GM12878 (cell line): Measurements from ENCODE around the gene CHRNE. TPM values are rescaled to one million over a fixed set of nuclear protein-coding genes. Genes with fewer than 3 reads are reported as not detected.

Experiments
- ATAC-seq: fragments of 200-7000 bp; cut with Tn5 transposase; 3 replicates; pipeline ENCODE4 v1.9.1; 2020; ENCODE audit warnings: mild to moderate bottlenecking, moderate library complexity
- BruUV-seq: library from RNA; stranded (reverse); fragments of 400-500 nt; replicated peaks from 2 replicates; lab custom pipeline; 2021; lab: Mats Ljungman, UMichigan
- CTCF ChIA-PET: fragments of 300-600 bp; sonication (Branson Sonifier 250); formaldehyde crosslinking; extraction: SDS; loops from one replicate; lab custom pipeline; 2021; ENCODE audit warnings: inconsistent platforms; lab: Yijun Ruan, JAX
- POLR2A ChIA-PET: fragments of 350-600 bp; formaldehyde crosslinking; extraction: SDS; loops from one replicate; lab custom pipeline; 2021; ENCODE audit warnings: inconsistent platforms; lab: Charles Lee
- RAD21 ChIA-PET: fragments of 300-600 bp; sonication (Branson Sonifier 250); formaldehyde crosslinking; loops from one replicate; lab custom pipeline; 2023; ENCODE audit warnings: antibody characterized with exemption; ENCODE audit not compliant: unreplicated experiment; lab: Charles Lee
- SMC1A ChIA-PET: fragments of 300-600 bp; sonication (Branson Sonifier 250); formaldehyde crosslinking; loops from one replicate; lab custom pipeline; 2023; ENCODE audit not compliant: unreplicated experiment, uncharacterized antibody; lab: Charles Lee
- DNase-seq: peaks from one replicate; pipeline ENCODE4 v3.0.0-alpha.2; 2011; ENCODE audit warnings: low read depth, low spot score
- FAIRE-seq: peaks from 3 replicates; lab custom pipeline; 2011; peaks lifted over from hg19 to GRCh38; lab: Jason Lieb, UNC
- H2AFZ ChIP-seq: 2 replicates; pipeline ENCODE4 v1.6.0; 2011; ENCODE audit warnings: low read depth, low read length, control low read depth; ENCODE audit not compliant: control insufficient read depth
- H3K27ac ChIP-seq: 2 replicates; pipeline ENCODE4 v1.5.1; 2011; ENCODE audit warnings: control low read depth; ENCODE audit not compliant: control insufficient read depth, insufficient read depth
- H3K27me3 ChIP-seq, 2 experiments: replicated peaks in 1 of 2; 2 replicates each; pipeline versions ENCODE4 v1.6.0 to v1.6.1; 2011; ENCODE audit warnings: low read length in 1 of 2; ENCODE audit not compliant: control insufficient read depth in 2 of 2, insufficient read depth in 2 of 2
- H3K36me3 ChIP-seq, 2 experiments: 2 replicates each; pipeline ENCODE4 v1.5.1; 2011; ENCODE audit warnings: low read length in 1 of 2; ENCODE audit not compliant: control insufficient read depth in 2 of 2, insufficient read depth in 2 of 2
- H3K4me1 ChIP-seq: 2 replicates; pipeline ENCODE4 v1.6.1; 2011; ENCODE audit warnings: mild to moderate bottlenecking, low read length, moderate library complexity, mixed read lengths; ENCODE audit not compliant: control insufficient read depth, insufficient read depth
- H3K4me2 ChIP-seq: 2 replicates; pipeline ENCODE4 v1.6.0; 2011; ENCODE audit warnings: control low read depth; ENCODE audit not compliant: control insufficient read depth, insufficient read depth
- H3K4me3 ChIP-seq: fragments of 200-600 bp; sonication (generic); 2 replicates; pipeline ENCODE4 v1.5.1; 2016
- H3K79me2 ChIP-seq: 2 replicates; pipeline ENCODE4 v1.6.0; 2011; ENCODE audit warnings: low read length; ENCODE audit not compliant: control insufficient read depth, insufficient read depth
- H3K9ac ChIP-seq: 2 replicates; pipeline ENCODE4 v1.8.0; 2011; ENCODE audit warnings: low read length, control low read depth, mixed read lengths; ENCODE audit not compliant: control insufficient read depth, insufficient read depth
- H3K9me3 ChIP-seq: replicated peaks from 3 replicates; pipeline ENCODE4 v1.5.1; 2011; ENCODE audit warnings: mild to moderate bottlenecking, low read length; ENCODE audit not compliant: control insufficient read depth, insufficient read depth
- H4K20me1 ChIP-seq: 2 replicates; pipeline ENCODE4 v1.6.0; 2011; ENCODE audit not compliant: control insufficient read depth, insufficient read depth
- CBFB ChIP-seq: IDR thresholded peaks from 2 replicates; pipeline ENCODE4 v1.6.1; 2016; ENCODE audit warnings: antibody characterized with exemption, low read depth
- CHD2 ChIP-seq: IDR thresholded peaks from 2 replicates; pipeline ENCODE4 v1.6.1; 2011; ENCODE audit warnings: low read depth, low read length, improper control_type of control experiment, borderline replicate concordance
- KAT2A ChIP-seq: conservative IDR thresholded peaks from 2 replicates; pipeline ENCODE4 v1.6.1; 2011; ENCODE audit warnings: low read depth, low read length; ENCODE audit not compliant: control insufficient read depth
- MEF2A ChIP-seq: IDR thresholded peaks from 2 replicates; pipeline ENCODE4 v1.6.1; 2011; ENCODE audit warnings: low read depth, mild to moderate bottlenecking, low read length, moderate library complexity; ENCODE audit not compliant: insufficient read depth
- MLLT1 ChIP-seq: fragments of 450-650 bp; IDR thresholded peaks from 2 replicates; pipeline ENCODE4 v1.6.1; 2016; ENCODE audit warnings: mild to moderate bottlenecking
- MYB ChIP-seq: fragments of 150-350 bp; IDR thresholded peaks from 2 replicates; pipeline ENCODE4 v1.6.1; 2014; ENCODE audit warnings: mild to moderate bottlenecking, low read depth, low read length, borderline replicate concordance
- NFYA ChIP-seq: IDR thresholded peaks from 2 replicates; pipeline ENCODE4 v1.6.1; 2011; ENCODE audit warnings: low read depth, mild to moderate bottlenecking, low read length, improper control_type of control experiment, borderline replicate concordance
- NFYB ChIP-seq: IDR thresholded peaks from 2 replicates; pipeline ENCODE4 v1.6.1; 2011; ENCODE audit warnings: low read depth, mild to moderate bottlenecking, low read length, improper control_type of control experiment, moderate library complexity; ENCODE audit not compliant: insufficient read depth
- POU2F2 ChIP-seq: IDR thresholded peaks from 3 replicates; pipeline ENCODE4 v1.6.1; 2011; ENCODE audit warnings: low read depth, mild to moderate bottlenecking, low read length, borderline replicate concordance
- SIN3A ChIP-seq: IDR thresholded peaks from 2 replicates; pipeline ENCODE4 v1.6.1; 2012; ENCODE audit warnings: low read depth, low read length, improper control_type of control experiment
- SMAD5 ChIP-seq: IDR thresholded peaks from 2 replicates; pipeline ENCODE4 v1.6.1; 2016; ENCODE audit warnings: antibody characterized with exemption, low read depth
- SP1 ChIP-seq: IDR thresholded peaks from one replicate; pipeline ENCODE4 v1.6.1; 2011; ENCODE audit warnings: low read depth, low read length
- TCF3 ChIP-seq: IDR thresholded peaks from 2 replicates; pipeline ENCODE4 v1.6.1; 2012; ENCODE audit warnings: low read depth, mild to moderate bottlenecking, low read length, borderline replicate concordance; ENCODE audit not compliant: insufficient read depth
- WRNIP1 ChIP-seq: IDR thresholded peaks from 2 replicates; pipeline ENCODE4 v1.6.1; 2011; ENCODE audit warnings: low read depth, low read length, improper control_type of control experiment, borderline replicate concordance
- WGBS: methylation state at CpG from one replicate; pipeline ENCODE4 v1.1.6; 2016; ENCODE audit warnings: low lambda C conversion rate; ENCODE audit not compliant: insufficient replicate concordance, insufficient coverage; ENCODE audit errors: missing lambda C conversion rate; 5-methylcytosine and 5-hydroxymethylcytosine counted together
- in situ Hi-C: fragments of 300-500 bp; cut with MboI; formaldehyde crosslinking; loops from 9 replicates; pipeline ENCODE4 v1.14.3; 2018; ENCODE audit warnings: mixed read lengths
- intact Hi-C: fragments of 100-400 bp; cut with micrococcal nuclease; formaldehyde crosslinking; loops from one replicate; pipeline ENCODE4 v1.14.2; 2022; ENCODE audit not compliant: unreplicated experiment
- polyA plus RNA-seq, 11 experiments: library from polyadenylated mRNA; depleted of rRNA in 4 of 11; unstranded in 6 of 11; stranded (reverse) in 5 of 11; fragments of >200 nt; fragmentation: Nextera tagmentation in 4 of 11; fragmentation: Illumina TruSeq in 1 of 11; extraction: Ambion mirVana in 4 of 11; extraction: Trizol in 1 of 11; gene quantifications; 1 replicate in 1 of 11; 2 replicates in 10 of 11; pipeline versions ENCODE4 v1.2.1 to v1.2.3, GENCODE V29; 2011 to 2016; ENCODE audit warnings: inconsistent platforms in 2 of 11, missing spikeins in 2 of 11, low read depth in 1 of 11
- total RNA-seq, 4 experiments: library from RNA; depleted of rRNA in 3 of 4; stranded (reverse); fragments of >200 nt in 3 of 4; fragmentation: Illumina TruSeq in 1 of 4; extraction: Trizol in 1 of 4; gene quantifications; 2 replicates each; pipeline versions ENCODE4 v1.2.1 to v1.2.3, GENCODE V29; 2013 to 2021
- TF ChIP-seq, protein P1 (sequence below): fragments of 450-650 bp; conservative IDR thresholded peaks from 2 replicates; pipeline ENCODE4 v1.6.1; 2017; ENCODE audit warnings: mild to moderate bottlenecking, moderate library complexity
- TF ChIP-seq, protein P2 (sequence below): fragments of 450-650 bp; IDR thresholded peaks from 2 replicates; pipeline ENCODE4 v1.6.1; 2018; ENCODE audit warnings: mild to moderate bottlenecking, low read depth, moderate library complexity; ENCODE audit not compliant: partially characterized antibody

The CHRNE gene
- total and polyA plus RNA-seq, 10 of the 15 experiments (the other 5 are each of a cell fraction or from before 2014, with no cell fraction given) = 0.05 to 0.11 (median 0.08) TPM; not detected in 6

DNA sequence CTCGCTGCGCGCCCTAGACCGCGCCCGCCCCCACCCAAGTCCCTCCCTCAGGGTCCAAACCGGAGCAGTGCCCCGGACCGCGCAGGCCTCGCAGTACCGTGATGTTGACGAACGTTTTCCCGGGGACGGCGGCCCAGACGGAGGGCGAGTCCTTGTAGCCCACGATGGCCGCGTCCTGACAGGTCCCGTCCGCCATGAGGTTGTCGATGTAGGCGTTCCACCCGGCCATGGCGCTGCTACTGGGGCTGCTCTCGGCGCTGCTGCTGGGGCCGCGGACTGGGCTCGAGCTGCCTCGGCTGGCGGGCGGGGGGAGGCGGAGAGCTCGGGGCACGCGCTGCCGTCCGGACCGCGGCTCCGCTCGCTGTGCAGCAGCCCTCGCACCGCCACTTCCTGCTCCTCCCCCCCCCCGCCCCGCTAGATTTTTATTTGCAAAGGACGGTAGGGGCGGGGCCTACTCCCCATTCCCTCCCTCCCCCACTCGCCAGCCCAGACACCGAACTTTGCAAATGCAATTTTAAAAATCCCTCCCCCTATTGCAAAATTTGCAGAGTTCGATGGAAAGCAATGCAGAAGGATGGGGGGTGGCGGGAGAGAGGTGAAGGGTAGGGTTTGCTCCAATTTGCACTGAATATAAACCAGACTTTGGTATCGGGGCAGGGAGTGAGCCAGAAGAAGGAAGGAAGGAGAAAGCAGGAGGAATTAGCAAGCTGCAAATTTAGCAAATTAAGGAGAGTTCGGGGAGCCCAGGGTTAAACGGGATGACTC is 45.5 kb upstream of the CHRNE start, which contains the start of gene PFN1:
Gene PFN1 (minus strand): TSS at position 365 of the 765 bp plus-strand sequence. CDS start 136 bp downstream, at position 229.
- in situ Hi-C loops = no loop called here
- DNase-seq (peak; percentile 69), FAIRE-seq (no peak), ATAC-seq (peak; percentile 41)
- H2AFZ ChIP-seq = peak within 1 kb of the TSS; percentile 63
- peaks cover 10 to 12% of the 10 kb centered on the region in 2 experiments for H3K36me3 ChIP-seq
- intact Hi-C loops = loop anchor here (2.0 kb wide), 1 partner anchor 48 kb away; the partner anchor contains the start of genes INCA1 and KIF1C
- WGBS = under 1% methylated on average over 47 of the region's 59 CpGs
- SMC1A ChIA-PET = interaction anchor here (0.9 to 7.1 kb wide), 3 partner anchors 19 to 114 kb away, joined by 3 to 50 read pairs (median 3); partner anchors contain the start of gene SPAG7
- no TSS peak for BruUV-seq
- POLR2A ChIA-PET = interaction anchor here (0.9 to 17.5 kb wide), 5 partner anchors 9 to 80 kb away, joined by 3 to 272 read pairs (median 6); partner anchors contain the start of genes RNF167, SLC25A11 and SPAG7
- peaks cover 38% of the 10 kb centered on the region for H3K4me1 ChIP-seq
- H3K9ac ChIP-seq = peak within 1 kb of the TSS; percentile 100
- no peaks in the 10 kb centered on the region for H3K27me3 ChIP-seq
- RAD21 ChIA-PET = interaction anchor here (0.9 to 9.8 kb wide), 6 partner anchors 9 to 244 kb away, joined by 3 to 73 read pairs (median 4); partner anchors contain the start of genes CAMTA2, CHRNE, RNF167 and SLC25A11
- H3K4me2 ChIP-seq = peak within 1 kb of the TSS; percentile 80
- H3K79me2 ChIP-seq = peaks cover 63% of the 10 kb centered on the region
- H4K20me1 ChIP-seq = peaks cover 5% of the 10 kb centered on the region
- CTCF ChIA-PET = interaction anchor here (1.0 to 3.3 kb wide), 4 partner anchors 18 to 69 kb away, joined by 3 to 13 read pairs (median 8); partner anchors contain the start of gene SPAG7
- peak within 1 kb of the TSS; percentile 100 for H3K27ac ChIP-seq
- H3K9me3 ChIP-seq = no peaks in the 10 kb centered on the region
- peak within 1 kb of the TSS; percentile 96 for H3K4me3 ChIP-seq
- peak; percentile 61; the same call in 1 of the 2 replicates for TF ChIP-seq MLLT1
- TF ChIP-seq KAT2A = no peak
- TF ChIP-seq, protein P1, sequence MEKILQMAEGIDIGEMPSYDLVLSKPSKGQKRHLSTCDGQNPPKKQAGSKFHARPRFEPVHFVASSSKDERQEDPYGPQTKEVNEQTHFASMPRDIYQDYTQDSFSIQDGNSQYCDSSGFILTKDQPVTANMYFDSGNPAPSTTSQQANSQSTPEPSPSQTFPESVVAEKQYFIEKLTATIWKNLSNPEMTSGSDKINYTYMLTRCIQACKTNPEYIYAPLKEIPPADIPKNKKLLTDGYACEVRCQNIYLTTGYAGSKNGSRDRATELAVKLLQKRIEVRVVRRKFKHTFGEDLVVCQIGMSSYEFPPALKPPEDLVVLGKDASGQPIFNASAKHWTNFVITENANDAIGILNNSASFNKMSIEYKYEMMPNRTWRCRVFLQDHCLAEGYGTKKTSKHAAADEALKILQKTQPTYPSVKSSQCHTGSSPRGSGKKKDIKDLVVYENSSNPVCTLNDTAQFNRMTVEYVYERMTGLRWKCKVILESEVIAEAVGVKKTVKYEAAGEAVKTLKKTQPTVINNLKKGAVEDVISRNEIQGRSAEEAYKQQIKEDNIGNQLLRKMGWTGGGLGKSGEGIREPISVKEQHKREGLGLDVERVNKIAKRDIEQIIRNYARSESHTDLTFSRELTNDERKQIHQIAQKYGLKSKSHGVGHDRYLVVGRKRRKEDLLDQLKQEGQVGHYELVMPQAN = peak; percentile 75
- 0 out of 2 replicates have a peak, but pooled peaks have one; percentile 7 for TF ChIP-seq NFYB
- no peak for TF ChIP-seq MEF2A
- TF ChIP-seq SP1 = peak; percentile 39
- TF ChIP-seq WRNIP1 = no peak
- TF ChIP-seq, protein P2, sequence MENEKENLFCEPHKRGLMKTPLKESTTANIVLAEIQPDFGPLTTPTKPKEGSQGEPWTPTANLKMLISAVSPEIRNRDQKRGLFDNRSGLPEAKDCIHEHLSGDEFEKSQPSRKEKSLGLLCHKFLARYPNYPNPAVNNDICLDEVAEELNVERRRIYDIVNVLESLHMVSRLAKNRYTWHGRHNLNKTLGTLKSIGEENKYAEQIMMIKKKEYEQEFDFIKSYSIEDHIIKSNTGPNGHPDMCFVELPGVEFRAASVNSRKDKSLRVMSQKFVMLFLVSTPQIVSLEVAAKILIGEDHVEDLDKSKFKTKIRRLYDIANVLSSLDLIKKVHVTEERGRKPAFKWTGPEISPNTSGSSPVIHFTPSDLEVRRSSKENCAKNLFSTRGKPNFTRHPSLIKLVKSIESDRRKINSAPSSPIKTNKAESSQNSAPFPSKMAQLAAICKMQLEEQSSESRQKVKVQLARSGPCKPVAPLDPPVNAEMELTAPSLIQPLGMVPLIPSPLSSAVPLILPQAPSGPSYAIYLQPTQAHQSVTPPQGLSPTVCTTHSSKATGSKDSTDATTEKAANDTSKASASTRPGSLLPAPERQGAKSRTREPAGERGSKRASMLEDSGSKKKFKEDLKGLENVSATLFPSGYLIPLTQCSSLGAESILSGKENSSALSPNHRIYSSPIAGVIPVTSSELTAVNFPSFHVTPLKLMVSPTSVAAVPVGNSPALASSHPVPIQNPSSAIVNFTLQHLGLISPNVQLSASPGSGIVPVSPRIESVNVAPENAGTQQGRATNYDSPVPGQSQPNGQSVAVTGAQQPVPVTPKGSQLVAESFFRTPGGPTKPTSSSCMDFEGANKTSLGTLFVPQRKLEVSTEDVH = peak; percentile 67
- peak; percentile 15; the same call in 1 of the 2 replicates for TF ChIP-seq CBFB
- peak; percentile 76; the same call in 1 of the 2 replicates for TF ChIP-seq SIN3A
- TF ChIP-seq CHD2 = peak; percentile 65
- peak; percentile 80 for TF ChIP-seq TCF3
- TF ChIP-seq SMAD5 = peak; percentile 97
- no peak for TF ChIP-seq MYB
- no peak for TF ChIP-seq POU2F2
- no peak for TF ChIP-seq NFYA
